NCI-H510A (cell line): ENCODE measurements around the gene WDR43.

Experiments
- DNase-seq: peaks from one replicate; lab custom pipeline; 2025; lab: John Stamatoyannopoulos, UW

Gene WDR43

GRCh38 chr2:28894470-28895188 is at the start of gene WDR43:
TSS of gene WDR43 (plus strand) at chr2:28894667. CDS start at chr2:28894699, 32 bp downstream.
- peak; percentile 96 for DNase-seq

- DNase-seq = no peak
These were observed 39.3 kb upstream of the WDR43 start for GRCh38 chr2:28855193-28855592.

GRCh38 chr2:28855977-28856376 is 38.5 kb upstream of the WDR43 start:
- no peak for DNase-seq

GRCh38 chr2:28868611-28869010 is 25.9 kb upstream of the WDR43 start:
- DNase-seq = no peak

- DNase-seq = no peak
These were observed 24.8 kb upstream of the WDR43 start for GRCh38 chr2:28869494-28870145.

- peak; percentile 92 for DNase-seq
These were observed 24.1 kb upstream of the WDR43 start, which contains the start of gene TRMT61B for GRCh38 chr2:28870146-28870891. TSS of gene TRMT61B (minus strand) at chr2:28870309. CDS start at chr2:28870277, 32 bp downstream.

- no peak for DNase-seq
These were observed 22.8 kb upstream of the WDR43 start for GRCh38 chr2:28871620-28872019.

- DNase-seq = no peak
These were observed 14.3 kb upstream of the WDR43 start for GRCh38 chr2:28880193-28880592.

- no peak for DNase-seq
These were observed 979 bp upstream of the WDR43 start for GRCh38 chr2:28893488-28893887.

- no peak for DNase-seq
These were observed 874 bp downstream of the WDR43 start for GRCh38 chr2:28895189-28895893.

GRCh38 chr2:28896906-28897305 is 2.4 kb downstream of the WDR43 start:
- no peak for DNase-seq

- DNase-seq = no peak
These were observed 3.6 kb downstream of the WDR43 start for GRCh38 chr2:28898048-28898447.

- no peak for DNase-seq
These were observed 6.7 kb downstream of the WDR43 start for GRCh38 chr2:28901202-28901601.

- no peak for DNase-seq
These were observed 7.4 kb downstream of the WDR43 start for GRCh38 chr2:28901841-28902240.

- DNase-seq = no peak
These were observed 8.1 kb downstream of the WDR43 start for GRCh38 chr2:28902584-28902983.

GRCh38 chr2:28904295-28904694 is 9.8 kb downstream of the WDR43 start:
- no peak for DNase-seq

- no peak for DNase-seq
These were observed 10.5 kb downstream of the WDR43 start for GRCh38 chr2:28904802-28905457.

- no peak for DNase-seq
These were observed 11.1 kb downstream of the WDR43 start for GRCh38 chr2:28905533-28905932.

GRCh38 chr2:28906376-28906775 is 11.9 kb downstream of the WDR43 start:
- DNase-seq = no peak

- DNase-seq = no peak
These were observed 12.4 kb downstream of the WDR43 start for GRCh38 chr2:28906821-28907220.

- no peak for DNase-seq
These were observed 13.7 kb downstream of the WDR43 start for GRCh38 chr2:28908172-28908571.
